Pancreas (tissue), 10 donors: Measurements from ENCODE around the gene ANO10. TPM values are rescaled to one million over a fixed set of nuclear protein-coding genes. Genes with fewer than 3 reads are reported as not detected.

Experiments
- ATAC-seq, 4 donors: fragments of 200-7000 bp; cut with Tn5 transposase; one replicate each; pipeline versions ENCODE4 v1.8.0 to v1.9.1; 2020; ENCODE audit warnings: mild to moderate bottlenecking in 4 of 4, moderate library complexity in 4 of 4
- DNase-seq, 6 donors: peaks; one replicate each; pipeline ENCODE4 v3.0.0-alpha.2; 2020
- FAIRE-seq: peaks from 2 replicates; lab custom pipeline; 2012; peaks lifted over from hg19 to GRCh38; lab: Jason Lieb, UNC
- H3K27ac ChIP-seq, 4 donors: fragments of 200-600 bp; sonication (generic); 1 replicate in 3 of 4; 2 replicates in 1 of 4; pipeline versions ENCODE4 v1.5.0 to v1.8.0; 2020
- H3K27me3 ChIP-seq, 4 donors: fragments of 200-600 bp; one replicate each; pipeline ENCODE4 v1.8.0; 2021
- H3K36me3 ChIP-seq, 3 donors: fragments of 200-600 bp; sonication (generic) in 1 of 3; one replicate each; pipeline versions ENCODE4 v1.5.0 to v1.8.0; 2020 to 2021
- H3K4me1 ChIP-seq, 3 donors: fragments of 200-600 bp; one replicate each; pipeline ENCODE4 v1.8.0; 2021
- H3K4me3 ChIP-seq, 4 donors: fragments of 200-600 bp; sonication (generic) in 2 of 4; one replicate each; pipeline versions ENCODE4 v1.5.0 to v1.8.0; 2020 to 2021
- H3K9me3 ChIP-seq, 4 donors: fragments of 200-600 bp; one replicate each; pipeline ENCODE4 v1.8.0; 2021
- WGBS, 2 donors: extraction: QIAGEN DNeasy Blood & Tissue Kit; methylation state at CpG; one replicate each; pipeline ENCODE4 v1.1.7; 2013; 5-methylcytosine and 5-hydroxymethylcytosine counted together
- intact Hi-C, 3 donors: fragments of 100-400 bp; cut with DNase I; formaldehyde crosslinking; loops; one replicate each; pipeline versions ENCODE4 v1.11.1 to v1.14.2; 2022
- polyA plus RNA-seq, 2 donors: library from polyadenylated mRNA; stranded (reverse); fragments of 200-250 nt; gene quantifications; one replicate each; pipeline ENCODE4 v1.2.3, GENCODE V29; 2013
- total RNA-seq, 6 donors: library from RNA; stranded (reverse); fragmentation: NEBNext Ultra II Directional in 4 of 6; extraction: Animal tissue kit (Norgen Biotek cat#: 25700) in 4 of 6; gene quantifications; one replicate each; pipeline versions ENCODE4 v1.2.1 to v1.2.4, GENCODE V29; 2021 to 2023
- TF ChIP-seq, protein P1 (sequence below), 4 donors: fragments of 200-600 bp; sonication (generic) in 3 of 4; IDR thresholded peaks; one replicate each; pipeline versions ENCODE4 v1.5.0 to v1.8.0; 2021; ENCODE audit warnings: antibody characterized with exemption in 4 of 4
- donor health status: healthy with polysubstance abuse.
- donor health status: DM: no; HTN: no; CAD: no; lungs with moderate emphysema.
- donor health status: DM: no; HTN: no; CAD: no.
- donor health status: control.
- donor health status: control.
- donor health status: Bipolar disorder and iron deficiency.
- donor health status: DM: yes; HTN: yes; CAD: no.
- donor health status: DM: no; HTN: no; CAD: no.
- donor health status: DM: no; HTN: no; CAD: no.
- donor health status: DM: yes; HTN: yes; CAD: no.

Gene ANO10
- total and polyA plus RNA-seq, 8 donors = 7.2 to 17.6 (median 10.1) TPM

DNA sequence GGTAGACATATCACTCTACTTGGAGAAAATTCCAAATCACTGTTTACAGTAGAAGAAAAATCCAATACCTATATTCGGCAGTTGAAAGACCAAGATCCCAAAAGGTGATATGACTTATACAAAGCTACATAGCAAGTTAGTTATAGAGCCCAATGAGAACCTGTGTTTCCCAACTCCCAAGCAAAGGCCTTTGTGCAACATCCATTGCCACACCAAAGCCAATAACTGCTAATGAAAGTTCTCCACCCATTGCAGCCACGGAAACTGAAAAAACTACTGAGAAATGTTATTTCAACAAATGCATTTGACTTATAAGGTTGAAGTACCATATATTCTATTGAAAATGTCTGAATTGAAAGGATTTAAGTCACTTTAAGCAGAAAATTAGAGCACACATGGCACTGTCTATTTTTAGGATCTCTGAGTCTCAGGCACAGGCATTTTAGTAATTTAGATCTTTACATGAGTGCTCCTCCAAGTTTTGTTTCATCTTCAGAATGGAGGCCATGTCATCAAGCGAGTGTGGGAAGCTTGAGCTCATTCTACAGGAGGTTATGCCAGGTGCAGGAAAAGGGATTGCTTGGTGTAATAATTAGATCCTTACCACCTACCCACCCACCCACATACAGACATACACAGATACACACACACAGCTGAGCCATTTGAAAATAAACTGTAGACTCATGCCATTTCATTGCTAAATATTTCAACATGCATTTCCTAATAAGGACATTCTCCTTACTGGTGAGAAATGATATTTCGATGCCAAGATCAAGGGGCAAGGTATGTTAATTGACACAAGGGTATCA lies 19.7 kb upstream of the ANO10 start:
- FAIRE-seq (no peak), ATAC-seq (no peak), DNase-seq (no peak)
- no peaks in the 10 kb centered on the region for H3K9me3 ChIP-seq
- H3K27me3 ChIP-seq = no peaks in the 10 kb centered on the region
- H3K27ac ChIP-seq = no peak overlapping the region
- no peak overlapping the region for H3K4me3 ChIP-seq
- H3K4me1 ChIP-seq = no peaks in the 10 kb centered on the region
- TF ChIP-seq, protein P1, sequence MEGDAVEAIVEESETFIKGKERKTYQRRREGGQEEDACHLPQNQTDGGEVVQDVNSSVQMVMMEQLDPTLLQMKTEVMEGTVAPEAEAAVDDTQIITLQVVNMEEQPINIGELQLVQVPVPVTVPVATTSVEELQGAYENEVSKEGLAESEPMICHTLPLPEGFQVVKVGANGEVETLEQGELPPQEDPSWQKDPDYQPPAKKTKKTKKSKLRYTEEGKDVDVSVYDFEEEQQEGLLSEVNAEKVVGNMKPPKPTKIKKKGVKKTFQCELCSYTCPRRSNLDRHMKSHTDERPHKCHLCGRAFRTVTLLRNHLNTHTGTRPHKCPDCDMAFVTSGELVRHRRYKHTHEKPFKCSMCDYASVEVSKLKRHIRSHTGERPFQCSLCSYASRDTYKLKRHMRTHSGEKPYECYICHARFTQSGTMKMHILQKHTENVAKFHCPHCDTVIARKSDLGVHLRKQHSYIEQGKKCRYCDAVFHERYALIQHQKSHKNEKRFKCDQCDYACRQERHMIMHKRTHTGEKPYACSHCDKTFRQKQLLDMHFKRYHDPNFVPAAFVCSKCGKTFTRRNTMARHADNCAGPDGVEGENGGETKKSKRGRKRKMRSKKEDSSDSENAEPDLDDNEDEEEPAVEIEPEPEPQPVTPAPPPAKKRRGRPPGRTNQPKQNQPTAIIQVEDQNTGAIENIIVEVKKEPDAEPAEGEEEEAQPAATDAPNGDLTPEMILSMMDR (IDR thresholded peaks at IDR 0.05) = no peak
- intact Hi-C loops = no loop called here
- no peaks in the 10 kb centered on the region for H3K36me3 ChIP-seq
- 73 to 83% methylated on average over 4 of the region's 4 CpGs for WGBS, 2 donors

DNA sequence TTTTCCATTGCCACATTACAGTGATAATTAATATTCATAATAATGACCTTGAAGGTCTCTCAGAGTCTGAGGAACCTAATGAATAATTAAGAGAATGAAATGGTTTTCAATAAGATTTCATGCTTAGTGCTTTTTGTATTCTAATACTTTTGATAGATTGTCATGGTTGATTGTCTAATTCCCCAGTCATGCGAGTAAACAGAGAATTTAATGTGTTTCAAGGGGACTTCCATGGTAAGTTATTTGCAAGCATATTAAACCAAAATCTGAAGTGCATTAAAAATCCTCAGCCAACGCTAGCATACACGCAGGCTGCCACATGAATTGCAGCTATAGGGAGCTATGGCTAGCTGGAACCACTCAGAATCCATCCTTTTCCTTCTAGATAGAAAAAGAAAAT lies 18.9 kb upstream of the ANO10 start:
- no peak for FAIRE-seq
- 84 to 91% methylated on average over 3 of the region's 3 CpGs for WGBS, 2 donors

DNA sequence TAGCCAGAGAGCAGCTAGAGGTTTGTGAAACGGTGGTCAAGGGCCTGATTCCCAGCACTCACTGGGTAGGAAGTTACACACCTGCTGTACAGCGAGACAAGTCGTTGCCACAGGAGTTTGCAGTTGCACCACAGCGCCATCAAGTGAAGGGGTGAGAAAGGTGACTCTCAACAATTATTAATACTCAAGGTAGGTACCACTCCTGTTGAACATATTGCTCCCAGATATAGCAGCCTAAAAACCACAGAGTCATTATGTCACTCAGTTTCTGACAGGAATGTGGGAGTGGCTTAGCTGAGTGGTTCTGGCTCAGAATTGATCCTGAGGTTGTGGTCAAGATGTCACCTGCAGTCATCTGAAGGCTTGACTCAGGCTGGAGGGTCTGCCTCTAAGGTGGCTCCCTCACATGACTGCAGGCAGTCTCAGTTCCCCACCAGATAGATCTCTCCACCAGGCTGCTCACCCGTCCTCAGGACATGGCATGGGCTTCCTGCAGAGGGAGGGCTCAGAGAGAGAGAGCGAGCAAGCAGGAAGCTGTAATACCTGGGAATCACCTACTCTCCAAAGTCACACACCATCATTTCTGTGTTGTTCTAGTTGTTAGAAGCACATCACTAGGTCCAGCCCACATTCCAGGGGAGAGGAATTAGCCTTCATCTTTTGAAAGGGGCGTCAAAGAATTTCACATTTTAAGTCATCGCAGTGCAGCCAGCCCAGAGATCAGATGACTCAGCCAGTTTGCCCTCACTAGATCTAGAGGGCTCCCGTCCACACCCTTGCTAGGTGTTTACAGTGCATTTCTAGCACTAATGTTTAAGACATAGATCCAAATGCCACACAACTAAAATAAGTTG lies 17.0 kb upstream of the ANO10 start:
- H3K4me1 ChIP-seq = no peaks in the 10 kb centered on the region
- H3K27me3 ChIP-seq = no peaks in the 10 kb centered on the region
- intact Hi-C loops = no loop called here
- DNase-seq (peak in 2 of 6 donors; percentile 9 to 20), ATAC-seq (peak in 3 of 4 donors; percentile 45 to 75 (median 74)), FAIRE-seq (no peak)
- H3K36me3 ChIP-seq = no peaks in the 10 kb centered on the region
- no peaks in the 10 kb centered on the region for H3K9me3 ChIP-seq
- H3K27ac ChIP-seq = no peak overlapping the region
- TF ChIP-seq, protein P1 (IDR thresholded peaks at IDR 0.05) = no peak
- 37 to 50% methylated on average over 9 of the region's 9 CpGs for WGBS, 2 donors
- no peak overlapping the region for H3K4me3 ChIP-seq

More for the DNA sequence above, 18.9 kb upstream of the ANO10 start:
- Histone ChIP-seq H3K27ac (no peak overlapping the region), H3K9me3 (no peaks in the 10 kb centered on the region), H3K4me3 (no peak overlapping the region), H3K4me1 (no peaks in the 10 kb centered on the region), H3K27me3 (no peaks in the 10 kb centered on the region), H3K36me3 (no peaks in the 10 kb centered on the region)
- TF ChIP-seq, protein P1 (IDR thresholded peaks at IDR 0.05) = no peak
- intact Hi-C loops = no loop called here
- no peak for DNase-seq
- no peak for ATAC-seq

DNA sequence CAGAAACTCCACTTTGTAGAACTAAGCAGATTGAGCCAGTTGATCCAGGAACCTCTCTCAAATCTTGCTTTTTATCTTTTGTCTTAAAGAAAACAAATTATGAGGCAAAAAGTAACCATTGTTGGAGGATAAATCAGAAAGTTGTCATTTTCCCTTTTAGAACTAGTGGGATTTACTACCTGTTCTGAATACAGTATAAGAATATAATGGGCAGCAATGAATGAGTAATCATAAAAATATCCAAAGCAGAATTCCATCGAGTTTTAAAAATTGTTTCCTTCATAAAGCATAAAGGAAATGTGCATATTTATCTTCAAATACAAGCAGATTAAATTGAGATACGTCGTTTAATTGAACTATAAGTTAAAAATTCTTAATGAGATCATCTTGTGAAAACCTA lies 15.9 kb upstream of the ANO10 start:
- H3K36me3 ChIP-seq = no peaks in the 10 kb centered on the region
- TF ChIP-seq, protein P1 (IDR thresholded peaks at IDR 0.05) = no peak
- H3K27me3 ChIP-seq = no peaks in the 10 kb centered on the region
- intact Hi-C loops = no loop called here
- ATAC-seq (no peak), FAIRE-seq (no peak), DNase-seq (no peak)
- H3K27ac ChIP-seq = no peak overlapping the region
- 56 to 70% methylated on average over 3 of the region's 3 CpGs for WGBS, 2 donors
- H3K9me3 ChIP-seq = no peaks in the 10 kb centered on the region
- H3K4me1 ChIP-seq = no peaks in the 10 kb centered on the region
- no peak overlapping the region for H3K4me3 ChIP-seq
